Vagina (tissue), 2 donors: ENCODE results near the gene HYOU1.

Source experiments
- CTCF ChIP-seq, 3 experiments: fragments of 450-650 bp in 2 of 3; fragments of 200-600 bp in 1 of 3; sonication (generic) in 1 of 3; IDR thresholded peaks; one replicate each; pipeline ENCODE4 v1.5.1; 2017 to 2019; ENCODE audit warnings: antibody characterized with exemption in 3 of 3, mild to moderate bottlenecking in 2 of 3, moderate library complexity in 2 of 3
- POLR2A ChIP-seq, 2 donors: fragments of 450-650 bp; IDR thresholded peaks; one replicate each; pipeline ENCODE4 v1.6.1; 2017; ENCODE audit warnings: antibody characterized with exemption in 2 of 2, mild to moderate bottlenecking in 2 of 2, moderate library complexity in 2 of 2

DNA sequence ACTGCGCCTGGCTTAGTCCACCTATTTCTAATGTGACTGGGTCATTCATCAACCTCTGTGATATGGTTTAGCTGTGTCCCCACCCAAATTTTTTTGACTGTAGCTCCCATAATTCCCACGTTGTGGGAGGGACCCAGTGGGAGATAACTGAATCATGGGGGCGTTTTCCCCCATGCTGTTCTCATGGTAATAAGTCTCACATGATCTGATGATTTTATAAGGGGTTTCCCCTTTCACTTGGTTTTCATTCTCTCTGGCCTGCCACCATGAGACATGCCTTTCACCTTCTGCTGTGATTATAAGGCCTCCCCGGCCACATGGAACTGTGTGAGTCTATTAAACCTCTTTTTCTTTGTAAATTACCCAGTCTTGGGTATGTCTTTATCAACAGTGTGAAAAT is 50.3 kb downstream of the HYOU1 start:
- no peak for TF ChIP-seq CTCF (IDR thresholded peaks at IDR 0.05)
- TF ChIP-seq POLR2A (IDR thresholded peaks at IDR 0.05), result no peak
